Measurements from ENCODE around the gene SH3PXD2A. TPM values are rescaled to one million over a fixed set of nuclear protein-coding genes. Genes with fewer than 3 reads are reported as not detected.

SH3PXD2A gene
- total and polyA plus RNA-seq, 10 of the 15 experiments (the other 5 are each of a cell fraction or from before 2014, with no cell fraction given), result 0.63 to 14.0 (median 4.4) TPM

- Histone ChIP-seq H2AFZ (ENCODE audit: control insufficient read depth, low read depth, low read length) (peak overlapping the region; percentile 16; the same call in 1 of the 2 replicates), H3K79me2 (ENCODE audit: control insufficient read depth, insufficient read depth, low read length) (no peaks in the 10 kb centered on the region), H4K20me1 (ENCODE audit: control insufficient read depth, insufficient read depth) (no peaks in the 10 kb centered on the region), H3K9ac (ENCODE audit: control insufficient read depth, insufficient read depth, low read length) (no peak overlapping the region), H3K4me3 (no peak overlapping the region), H3K36me3 (ENCODE audit: control insufficient read depth in 2 of 2, insufficient read depth in 2 of 2, low read length in 1 of 2) (no peaks in the 10 kb centered on the region), H3K27ac (ENCODE audit: control insufficient read depth, insufficient read depth) (no peak overlapping the region), H3K9me3 (replicated peaks; ENCODE audit: control insufficient read depth, insufficient read depth, low read length) (no peaks in the 10 kb centered on the region), H3K4me2 (ENCODE audit: control insufficient read depth, insufficient read depth) (no peak overlapping the region), H3K27me3 (replicated peaks in 1 of 2; ENCODE audit: control insufficient read depth in 2 of 2, insufficient read depth in 2 of 2, low read length in 1 of 2) (no peaks in the 10 kb centered on the region), H3K4me1 (ENCODE audit: control insufficient read depth, insufficient read depth, low read length) (peaks cover 9% of the 10 kb centered on the region)
- RAD21 ChIA-PET (ENCODE audit: unreplicated experiment), result no interaction called here
- intact Hi-C loops (cut with micrococcal nuclease; ENCODE audit: unreplicated experiment), result no loop called here
- CTCF ChIA-PET, result interaction anchor here (1.0 to 1.8 kb wide), 2 partner anchors 10 to 22 kb away, joined by 3 to 5 read pairs; no protein-coding TSS in a partner anchor
- ATAC-seq (peak; percentile 77), DNase-seq (ENCODE audit: low read depth, low spot score) (no peak), FAIRE-seq (no peak)
- POLR2A ChIA-PET, result interaction anchor here (1.0 kb wide), 1 partner anchor 13 kb away, joined by 3 read pairs; no protein-coding TSS in a partner anchor
- WGBS (ENCODE audit: insufficient coverage, insufficient replicate concordance, low lambda C conversion rate, missing lambda C conversion rate), result 10% methylated on average over 10 of the region's 10 CpGs
- SMC1A ChIA-PET (ENCODE audit: uncharacterized antibody, unreplicated experiment), result interaction anchor here (1.4 to 1.6 kb wide), 2 partner anchors 11 to 46 kb away, joined by 3 read pairs; no protein-coding TSS in a partner anchor
- no TSS peak for BruUV-seq (replicated peaks)
- in situ Hi-C loops (cut with MboI), result no loop called here
- TF ChIP-seq RUNX3 (IDR thresholded peaks at IDR 0.05; ENCODE audit: low read length) (no peak), PKNOX1 (IDR thresholded peaks at IDR 0.05) (no peak), ZNF592 (IDR thresholded peaks at IDR 0.05) (no peak), TARDBP (IDR thresholded peaks at IDR 0.05; ENCODE audit: borderline replicate concordance) (no peak), BHLHE40 (IDR thresholded peaks at IDR 0.05; ENCODE audit: borderline replicate concordance in 1 of 2, low read depth in 2 of 2, low read length in 1 of 2) (0 out of 4 replicates have a peak, but pooled peaks of 1 of the 2 experiments have one; percentile 26), ZNF622 (IDR thresholded peaks at IDR 0.05) (no peak), CHD4 (IDR thresholded peaks at IDR 0.05) (no peak), ZSCAN29 (IDR thresholded peaks at IDR 0.05) (no peak), ATF2 (IDR thresholded peaks at IDR 0.05; ENCODE audit: low read length) (no peak; the same call in 1 of the 2 replicates), NFYB (IDR thresholded peaks at IDR 0.05; ENCODE audit: insufficient read depth, low read depth, low read length) (no peak), TCF3 (IDR thresholded peaks at IDR 0.05; ENCODE audit: borderline replicate concordance, insufficient read depth, low read depth, low read length) (no peak), RELA (IDR thresholded peaks at IDR 0.05; ENCODE audit: borderline replicate concordance, partially characterized antibody) (no peak), EED (IDR thresholded peaks at IDR 0.05; ENCODE audit: low read depth) (peak; percentile 30; the same call in 1 of the 2 replicates), USF1 (IDR thresholded peaks at IDR 0.05; ENCODE audit: borderline replicate concordance, extremely low read length, insufficient read depth, low read depth, low read length) (no peak), ATF7 (IDR thresholded peaks at IDR 0.05; ENCODE audit: low read depth) (no peak), SREBF1 (IDR thresholded peaks at IDR 0.05; ENCODE audit: low read length) (no peak)
These were observed 96.1 kb downstream of the SH3PXD2A start for GRCh38 chr10:103759100-103759781.

Data from GM12878 (cell line).